ENCODE results near the gene TGFB1I1.
"Not testable (repeated sequence)": the region's sequence is repeated elsewhere in the genome, so short reads cannot be mapped to it uniquely, and the experiment has no call there.

Gene TGFB1I1
- total RNA-seq: 0.15 to 1.1 (median 0.33) reads per million in 4 donors

DNA sequence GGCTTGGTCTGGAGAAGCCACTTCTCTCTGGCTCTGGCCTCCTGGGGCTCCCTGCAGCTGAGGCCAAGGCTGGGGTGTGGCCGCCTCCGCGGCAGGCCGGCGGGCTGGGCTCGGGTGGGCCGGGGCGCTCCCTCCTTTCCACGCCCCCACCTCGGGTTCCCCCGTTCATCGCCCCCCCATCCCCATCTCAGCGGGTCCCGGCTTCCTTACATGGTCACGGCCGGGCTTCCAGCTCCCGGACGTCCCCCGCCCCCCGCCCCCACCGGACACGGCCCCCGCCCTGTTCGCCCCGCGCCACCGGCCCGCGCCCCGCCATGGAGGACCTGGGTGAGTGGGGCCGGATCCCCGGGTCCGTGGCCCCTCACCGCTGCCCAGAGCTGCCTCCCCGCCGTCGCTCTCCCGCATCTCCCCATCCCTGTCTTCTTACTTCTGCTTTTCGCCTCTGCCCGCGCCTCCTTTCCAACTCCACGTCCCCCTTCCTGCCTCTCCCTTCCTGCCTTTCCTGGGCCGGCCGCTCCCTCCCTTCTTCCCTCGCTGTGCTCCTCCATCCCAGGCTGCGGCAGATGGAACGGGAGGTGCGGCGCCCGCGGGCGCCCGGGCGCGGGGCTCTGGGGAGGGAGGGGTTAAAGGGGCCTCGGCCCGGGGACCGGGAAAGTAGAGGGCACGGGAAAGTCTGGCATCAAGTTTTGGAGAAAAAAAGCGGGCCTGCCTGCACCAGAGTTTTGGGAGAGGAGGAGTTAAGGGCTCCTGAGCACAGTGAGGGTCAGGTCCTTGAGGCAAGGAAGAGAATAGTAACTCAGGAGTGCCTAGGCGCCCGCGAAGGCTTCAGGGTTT is at the start of gene TGFB1I1:
TSS of gene TGFB1I1 (plus strand) at position 278 of the 834 bp plus-strand sequence. CDS start at position 315, 37 bp downstream.
- DNase-seq: no peak

DNA sequence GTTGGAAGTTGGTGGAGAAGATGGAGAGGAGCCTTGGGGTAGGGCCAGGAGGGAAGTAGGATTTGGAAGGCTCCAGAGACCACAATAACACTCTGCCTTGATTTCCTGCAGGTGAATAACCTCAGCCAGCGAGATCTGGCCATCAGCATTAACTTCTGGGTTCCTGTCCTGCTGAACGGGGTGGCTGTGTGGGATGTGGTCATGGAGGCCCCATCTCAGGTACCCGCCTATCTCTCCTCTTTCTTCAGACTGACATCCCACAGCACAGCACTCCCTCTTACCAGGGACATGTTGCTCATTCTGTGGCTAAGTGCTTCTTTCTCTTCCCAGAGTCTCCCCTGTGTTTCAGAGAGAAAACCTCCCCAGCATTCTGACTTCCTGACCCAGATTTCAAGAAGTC is 48.7 kb upstream of the TGFB1I1 start:
- no peak for DNase-seq

DNA sequence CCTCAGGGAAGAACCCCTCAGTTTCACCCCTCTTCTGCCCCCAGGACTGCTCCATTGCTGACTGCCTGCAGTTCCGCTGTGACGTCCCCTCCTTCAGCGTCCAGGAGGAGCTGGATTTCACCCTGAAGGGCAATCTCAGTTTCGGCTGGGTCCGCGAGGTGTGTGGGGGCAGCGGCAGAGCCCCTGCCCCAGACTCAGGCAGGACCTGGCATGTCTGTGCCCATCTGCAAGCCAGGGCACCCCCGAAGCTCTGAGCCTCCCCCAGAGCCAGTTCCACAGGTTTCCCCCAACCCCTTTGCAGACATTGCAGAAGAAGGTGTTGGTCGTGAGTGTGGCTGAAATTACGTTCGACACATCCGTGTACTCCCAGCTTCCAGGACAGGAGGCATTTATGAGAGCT is 48.2 kb upstream of the TGFB1I1 start:
- no peak for DNase-seq

DNA sequence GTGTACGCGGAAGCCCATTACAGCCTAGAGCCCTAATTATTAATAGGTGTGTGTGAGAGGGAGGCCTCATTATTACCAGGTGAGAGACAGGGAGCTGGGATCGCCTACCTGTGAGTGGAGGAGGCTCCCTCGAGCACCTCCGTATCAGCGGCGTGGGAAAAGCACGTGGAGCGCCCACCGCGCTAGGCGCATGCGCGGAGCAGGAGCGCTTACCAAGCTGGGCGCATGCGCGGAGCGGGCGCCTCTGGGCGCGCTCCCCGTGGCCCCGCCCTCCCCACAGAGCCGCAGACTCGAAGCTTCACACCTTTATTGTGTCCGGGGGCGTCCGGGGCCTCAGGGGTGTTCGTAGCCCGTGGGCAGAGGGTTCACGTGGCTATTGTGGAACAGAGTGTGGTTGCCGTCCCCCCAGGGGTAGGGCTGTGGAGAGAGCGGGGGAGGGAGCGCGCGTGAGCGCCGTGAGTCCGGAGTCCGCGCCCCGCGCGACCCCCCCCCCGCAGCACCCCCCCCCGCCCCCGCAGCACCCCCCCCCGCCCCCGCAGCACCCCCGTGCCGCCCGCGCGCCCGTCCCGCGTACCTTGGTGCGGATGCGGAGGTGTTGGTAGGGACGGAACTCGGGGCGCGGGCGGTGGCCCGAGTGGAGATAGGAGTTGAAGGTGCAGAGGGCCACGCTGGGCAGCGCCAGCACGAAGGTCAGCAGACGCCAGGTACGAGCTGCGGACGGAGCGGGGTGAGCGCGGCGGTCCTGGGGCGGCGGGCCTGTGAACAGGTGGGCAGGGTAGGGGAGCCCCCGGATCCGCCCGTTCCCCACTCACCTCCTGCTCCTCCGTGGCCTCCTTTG is 44.3 kb upstream of the TGFB1I1 start:
- DNase-seq: peak; percentile 30 to 66 (median 55)

DNA sequence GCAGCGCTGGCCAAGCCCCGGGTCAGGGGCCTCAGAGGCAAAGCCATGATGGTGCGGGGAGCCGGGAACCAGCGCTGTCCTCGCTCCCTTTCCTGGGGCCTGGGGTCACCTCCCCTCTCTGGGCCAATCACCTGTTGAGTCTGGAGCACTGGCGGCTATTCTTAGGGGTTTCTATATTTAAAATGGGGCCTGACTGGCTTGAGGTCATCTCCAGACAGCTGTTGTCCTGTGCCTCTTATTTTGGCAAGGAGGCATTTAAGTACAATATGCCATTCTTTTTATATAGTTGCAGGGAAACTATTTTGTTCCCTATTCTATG is 43.7 kb upstream of the TGFB1I1 start, which contains the start of gene COX6A2:
TSS of gene COX6A2 (minus strand) at position 82 of the 319 bp plus-strand sequence. CDS start at position 47, 35 bp downstream.
- no peak for DNase-seq

DNA sequence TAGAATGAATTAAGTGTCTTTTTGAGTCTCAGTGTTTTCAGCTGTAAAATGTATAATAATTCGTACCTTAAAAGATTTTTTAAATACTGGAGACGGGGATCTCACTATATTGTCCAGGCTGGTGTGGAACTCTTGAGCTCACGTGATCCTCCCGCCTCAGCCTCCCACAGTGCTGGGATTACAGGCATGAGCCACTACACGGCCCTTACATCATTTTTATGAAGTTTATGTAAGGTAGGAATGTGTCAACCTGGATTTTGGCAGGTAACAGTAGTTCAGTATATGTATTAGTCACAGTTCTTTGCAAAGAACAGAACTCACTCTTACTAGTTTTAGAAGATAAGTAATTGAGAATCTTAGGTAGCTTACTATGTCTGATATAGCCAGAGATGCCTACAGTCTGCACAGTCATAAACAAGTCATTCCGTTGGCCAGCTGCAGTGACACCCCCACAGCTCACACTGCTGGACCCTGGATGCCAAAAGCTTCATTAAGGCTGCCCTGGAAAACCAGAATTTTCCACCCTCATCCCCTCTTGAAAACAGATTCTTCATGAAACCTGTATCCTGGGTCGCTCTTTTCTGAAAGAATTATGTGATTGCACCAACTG is 43.2 kb upstream of the TGFB1I1 start:
- no peak for DNase-seq

DNA sequence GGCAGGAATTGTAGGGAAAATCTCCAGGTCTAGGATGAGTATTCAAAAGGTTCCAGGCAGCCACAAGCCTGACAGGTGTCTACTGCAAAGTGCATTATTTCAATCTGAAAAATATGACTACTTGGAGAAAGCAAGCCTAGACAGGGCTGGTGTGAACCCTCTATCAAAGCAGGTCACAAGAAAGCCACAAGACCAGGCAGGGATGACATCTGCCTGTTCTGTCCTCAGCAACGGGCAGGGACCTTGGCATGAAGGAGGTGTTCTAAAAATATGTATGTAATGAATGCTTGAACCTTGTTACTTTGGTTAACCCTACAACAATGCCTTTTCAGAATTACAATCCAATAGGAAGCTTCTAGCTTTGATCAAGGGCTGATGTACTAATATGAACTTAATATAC is 42.6 kb upstream of the TGFB1I1 start:
- DNase-seq: no peak

DNA sequence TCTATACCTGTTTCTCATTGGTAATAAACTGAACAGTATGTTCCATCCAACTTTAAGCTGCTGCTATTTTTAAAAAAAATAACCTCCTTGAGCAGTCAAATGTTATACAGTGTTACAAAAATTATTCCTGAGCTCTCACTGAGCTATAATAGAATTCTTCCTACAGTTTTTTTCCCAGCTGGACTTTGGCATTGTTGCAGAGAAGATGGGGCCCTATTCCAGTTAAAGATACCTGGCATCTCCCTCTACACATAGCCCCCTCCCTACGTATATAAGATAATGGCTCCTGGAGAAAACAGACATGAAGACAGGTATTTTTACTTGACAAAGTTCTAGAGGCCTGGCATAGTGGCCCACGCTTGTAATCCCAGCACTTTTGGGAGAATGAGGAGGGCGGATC is 42.2 kb upstream of the TGFB1I1 start:
- no peak for DNase-seq

DNA sequence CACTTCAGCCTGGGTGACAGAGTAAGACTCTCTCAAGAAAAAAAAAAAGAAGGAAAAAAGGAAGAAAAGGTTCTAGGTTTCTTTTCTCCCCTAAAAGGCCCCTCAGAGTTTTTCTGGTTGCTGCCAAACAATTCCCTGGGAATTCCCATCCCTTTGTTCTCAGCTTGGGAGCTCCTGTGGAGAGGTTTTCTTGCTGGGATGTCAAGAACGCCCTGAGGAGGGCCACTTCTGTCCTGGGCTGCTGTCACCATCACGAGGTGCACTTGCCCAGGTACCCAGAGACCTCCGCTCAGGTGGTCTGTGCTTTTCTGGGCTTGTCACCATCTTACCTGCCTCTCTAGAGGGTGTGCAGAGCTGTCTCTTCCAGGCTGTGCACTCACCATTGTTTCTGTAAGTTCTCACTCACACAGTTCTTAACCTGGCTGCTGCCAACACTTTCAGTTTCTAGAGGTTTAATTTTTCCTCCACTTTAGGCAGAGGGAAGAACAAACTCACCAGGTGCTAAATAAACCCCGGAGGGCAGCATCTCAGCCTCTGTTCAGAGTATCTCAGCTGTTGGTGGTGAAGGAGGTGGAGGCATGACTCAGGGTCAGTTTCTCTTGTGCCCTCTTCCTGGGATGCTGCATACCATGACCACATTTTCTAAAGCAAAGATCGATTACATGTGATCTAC is 41.4 kb upstream of the TGFB1I1 start:
- DNase-seq: no peak

DNA sequence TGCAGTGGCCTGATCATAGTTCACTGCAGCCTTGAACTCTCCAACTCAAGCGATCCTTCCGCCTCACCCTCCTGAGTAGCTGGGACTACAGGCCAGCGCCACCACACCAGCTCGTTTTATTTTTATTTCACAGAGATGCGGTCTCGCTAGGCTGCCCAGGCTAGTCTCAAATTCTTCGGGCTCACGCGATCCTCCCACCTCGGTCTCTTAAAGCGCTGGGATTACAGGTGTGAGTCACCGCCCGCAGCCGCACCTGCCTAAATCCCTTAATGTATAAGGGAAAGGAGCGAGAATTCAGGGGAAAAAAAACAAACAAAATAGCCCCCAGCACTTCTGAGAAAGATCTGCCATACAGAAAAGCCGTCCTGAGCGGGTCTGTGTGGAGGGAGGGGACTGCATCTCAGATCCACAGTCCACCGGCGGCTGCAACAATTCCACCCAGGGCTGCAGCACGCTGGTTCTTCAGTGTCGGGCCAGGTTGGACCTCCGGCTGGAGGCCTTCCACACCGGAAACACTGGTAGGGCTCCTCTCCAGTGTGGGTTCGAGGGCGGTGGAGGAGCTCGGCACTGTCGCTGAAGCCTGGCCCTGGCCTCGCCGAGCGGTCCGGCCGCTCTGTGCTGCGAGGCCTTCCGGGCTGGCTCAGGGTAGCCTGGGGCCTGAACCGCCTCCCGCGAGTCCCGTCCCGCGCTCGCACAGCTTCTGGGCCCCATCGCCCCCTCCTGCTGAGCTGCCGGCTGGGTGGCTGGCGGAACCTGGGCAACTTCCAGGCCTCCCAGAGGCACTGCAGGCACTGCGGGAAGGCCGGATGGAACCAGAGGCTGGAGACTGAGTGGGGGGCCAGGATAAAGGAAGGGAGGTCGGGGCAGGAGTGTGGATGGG is 36.4 kb upstream of the TGFB1I1 start:
- DNase-seq: no peak

DNA sequence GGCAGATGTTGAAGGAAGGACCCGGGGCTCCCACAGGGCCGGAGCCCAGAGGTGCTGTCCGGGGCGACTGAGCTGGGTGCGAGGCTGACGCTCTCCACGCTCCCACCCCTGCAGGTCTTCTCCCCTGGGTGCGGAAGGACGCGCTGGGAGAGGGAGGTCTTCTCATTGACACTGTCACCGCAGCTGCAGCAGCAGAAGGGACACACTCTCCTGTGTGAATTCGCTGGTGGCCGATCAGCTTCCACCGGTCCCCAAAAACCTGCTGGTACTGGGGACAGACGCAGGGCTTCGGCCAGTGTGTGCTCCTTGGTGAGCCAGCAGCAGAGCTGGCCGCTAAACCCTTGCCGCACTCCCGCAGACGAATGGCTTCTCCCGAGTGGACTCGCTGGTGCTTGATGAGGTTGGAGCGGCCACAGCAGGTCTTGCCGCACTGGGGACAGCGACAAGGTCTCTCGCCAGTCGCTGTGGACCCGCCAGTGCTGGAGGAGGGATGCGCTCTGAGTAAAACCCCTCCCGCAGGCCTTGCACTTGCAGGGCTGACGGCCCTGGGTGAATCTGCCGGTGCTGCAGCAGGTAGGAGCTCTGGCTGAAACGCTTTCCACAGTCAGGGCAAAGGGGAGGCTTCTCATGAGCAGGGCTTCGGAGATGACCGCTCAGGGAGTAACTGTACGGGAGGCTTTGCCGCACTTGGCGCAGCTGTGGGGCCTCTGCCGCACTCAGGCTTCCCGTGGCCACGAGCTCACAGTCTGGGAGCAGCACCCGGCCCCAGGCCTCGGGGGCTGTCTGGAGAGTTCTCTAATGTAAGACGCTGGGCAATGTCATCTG is 35.5 kb upstream of the TGFB1I1 start:
- no peak for DNase-seq

DNA sequence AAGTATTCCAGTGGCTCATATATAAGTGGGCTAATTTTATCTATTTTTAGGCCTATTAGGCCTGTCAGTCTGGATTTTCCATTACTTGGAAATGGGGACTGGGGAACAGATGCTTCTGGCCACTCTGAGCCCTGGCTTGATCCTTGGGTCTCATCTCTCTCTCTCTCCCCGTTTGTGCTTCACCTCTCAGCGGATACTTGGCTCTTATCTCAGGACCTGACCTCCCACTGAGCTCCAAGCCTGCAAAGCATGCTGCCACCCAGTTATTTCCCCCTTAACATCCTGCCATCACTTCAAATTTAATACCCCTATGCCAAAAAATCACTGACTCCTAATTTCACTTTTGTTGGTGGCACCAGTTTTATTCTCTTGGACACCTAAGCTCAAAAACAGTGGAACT is 33.5 kb upstream of the TGFB1I1 start:
- no peak for DNase-seq

DNA sequence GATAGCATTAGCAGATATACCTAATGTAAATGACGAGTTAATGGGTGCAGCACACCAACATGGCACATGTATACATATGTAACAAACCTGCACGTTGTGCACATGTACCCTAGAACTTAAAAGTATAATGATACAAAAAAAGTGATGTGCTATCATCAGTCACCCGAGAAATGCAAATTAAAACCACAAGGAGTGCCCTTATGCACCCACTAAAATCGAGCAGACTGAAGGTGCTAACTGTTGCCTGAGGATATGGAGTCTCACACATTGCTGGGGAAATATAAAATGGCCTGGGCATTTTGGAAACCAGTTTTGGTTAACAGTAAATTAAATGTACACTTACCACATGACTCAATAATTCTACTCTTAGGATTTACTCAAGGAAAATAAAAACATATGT is 32.9 kb upstream of the TGFB1I1 start:
- not testable (repeated sequence) for DNase-seq

DNA sequence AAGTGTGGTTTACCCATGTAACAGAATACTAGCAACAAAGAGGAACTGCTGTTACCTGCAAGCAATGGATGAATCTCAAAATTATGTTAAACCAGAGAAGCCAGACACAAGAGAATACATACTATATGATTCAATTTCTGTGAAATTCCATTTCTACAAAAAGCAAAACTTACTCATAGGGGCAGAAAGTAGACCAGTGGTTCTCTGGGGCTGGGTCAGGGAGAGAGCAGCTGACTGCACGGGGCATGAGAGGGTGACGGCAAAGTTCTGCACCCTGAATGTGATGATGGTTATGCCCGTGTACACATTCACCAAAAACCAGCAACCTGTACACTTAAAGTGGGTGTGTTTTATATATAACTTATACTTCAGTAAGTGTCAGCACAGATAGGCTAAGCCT is 32.4 kb upstream of the TGFB1I1 start:
- no peak for DNase-seq

DNA sequence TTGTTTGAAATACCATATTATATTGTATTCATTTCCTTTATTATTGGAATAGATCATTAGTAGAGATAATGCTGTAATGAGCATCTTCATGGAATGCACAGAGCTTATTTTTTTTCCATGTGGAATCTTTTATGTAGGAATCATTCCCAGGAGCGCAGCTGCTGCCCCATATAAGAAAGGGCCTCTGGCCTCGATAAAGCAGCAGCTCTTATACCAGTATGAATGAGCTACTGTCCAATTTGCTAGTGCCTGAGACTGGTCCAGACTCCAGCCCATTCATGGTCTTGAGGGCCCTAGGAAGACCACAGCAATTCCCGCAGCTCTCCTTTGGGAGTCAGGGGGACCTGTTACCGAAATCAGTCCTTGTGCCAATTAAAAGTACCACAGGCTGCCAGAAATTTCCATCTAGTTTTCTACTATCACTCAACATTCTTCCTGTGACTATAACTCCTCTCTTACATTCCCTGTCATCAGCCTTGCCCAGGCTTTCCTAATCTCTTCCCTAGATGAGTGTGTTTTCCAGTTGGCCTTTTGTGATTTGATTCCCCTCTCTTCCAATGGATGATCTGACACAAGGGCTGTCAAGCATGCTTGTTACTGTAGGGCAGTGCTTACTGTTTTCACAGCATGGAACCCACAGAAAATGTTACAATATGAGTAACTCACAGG is 31.3 kb upstream of the TGFB1I1 start:
- DNase-seq: no peak

DNA sequence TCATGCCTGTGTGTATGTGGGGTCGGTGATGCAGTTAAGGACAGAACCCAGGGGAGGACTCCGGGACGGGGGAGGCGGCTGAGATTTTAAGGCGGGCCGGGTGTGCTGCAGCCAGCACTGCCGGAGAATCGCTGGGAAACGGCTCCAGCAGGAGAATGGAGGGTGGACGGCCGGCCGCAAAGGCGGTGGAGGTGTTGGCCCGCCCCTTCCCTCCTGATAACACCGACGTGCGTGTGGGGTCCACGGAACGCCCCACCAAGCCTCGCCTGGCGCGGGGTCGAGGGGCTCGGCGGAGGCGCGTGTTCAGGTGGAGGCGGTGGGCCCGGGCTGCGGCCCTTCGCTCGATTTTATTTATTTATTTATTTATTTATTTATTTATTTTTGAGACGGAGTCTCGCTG is 30.0 kb upstream of the TGFB1I1 start:
- DNase-seq: no peak

DNA sequence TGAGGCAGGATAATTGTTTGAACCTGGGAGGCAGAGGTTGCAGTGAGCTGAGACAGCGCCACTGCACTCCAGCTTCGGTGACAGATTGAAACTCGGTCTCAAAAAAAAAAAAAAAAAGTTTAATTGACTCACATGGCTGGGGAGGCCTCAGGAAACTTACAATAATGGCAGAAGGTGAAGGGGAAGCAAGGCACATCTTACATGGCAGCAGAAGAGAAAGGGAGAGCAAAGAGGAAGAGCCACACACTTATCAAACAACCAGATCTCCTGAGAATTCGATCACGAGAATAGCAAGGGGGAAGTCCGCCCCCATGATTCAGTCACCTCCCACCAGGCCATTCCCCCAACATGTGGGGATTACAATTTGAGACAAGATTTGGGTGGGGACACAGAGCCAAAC is 26.0 kb upstream of the TGFB1I1 start:
- not testable (repeated sequence) for DNase-seq

DNA sequence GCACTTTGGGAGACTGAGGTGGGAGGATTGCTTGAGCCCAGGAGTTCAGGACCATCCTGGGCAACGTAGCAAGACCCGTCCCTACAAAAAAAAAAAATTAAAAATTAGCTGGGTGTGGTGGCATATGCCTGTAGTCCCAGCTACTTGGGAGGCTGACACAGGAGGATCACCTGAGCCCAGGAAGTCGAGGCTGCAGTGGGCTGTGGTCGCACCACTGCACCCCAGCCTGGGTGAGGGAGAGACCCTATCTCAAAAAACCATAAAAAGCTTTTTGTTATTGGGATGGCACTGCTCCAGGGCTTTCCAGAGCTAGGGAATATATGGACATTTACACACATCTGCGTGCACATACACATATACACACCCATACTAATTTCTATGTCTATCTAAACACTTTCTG is 20.8 kb upstream of the TGFB1I1 start:
- DNase-seq: no peak

DNA sequence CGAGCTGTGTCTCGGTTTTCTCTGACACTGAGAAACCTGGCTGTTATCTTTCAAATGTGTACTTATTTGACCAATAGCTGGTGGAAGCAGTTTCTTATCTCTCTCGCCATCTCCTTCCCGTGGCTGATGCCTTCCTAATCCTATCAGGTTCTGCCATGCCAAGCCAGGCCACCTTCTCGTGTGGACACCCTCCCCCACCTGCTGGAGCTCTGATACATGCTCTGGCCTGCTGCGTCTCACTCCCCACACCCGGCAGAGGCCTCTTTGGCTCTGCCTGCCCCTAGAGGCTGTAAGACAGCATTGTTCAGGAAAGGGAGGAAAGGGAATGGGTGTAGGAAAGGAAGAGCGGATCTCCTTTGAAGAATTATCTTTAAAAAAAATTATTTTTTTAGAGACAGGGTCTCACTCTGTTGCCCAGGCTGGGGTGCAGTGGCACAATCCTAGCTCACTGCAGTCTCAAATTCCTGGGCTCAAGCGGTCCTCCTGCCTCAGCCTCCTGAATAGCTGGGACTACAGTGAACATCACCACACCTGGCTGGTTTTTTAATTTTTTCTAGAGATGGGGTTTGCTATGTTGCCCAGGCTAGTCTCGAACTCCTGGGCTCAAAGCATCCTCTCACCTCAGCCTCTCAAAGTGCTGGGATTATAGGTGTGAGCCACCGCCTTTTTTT is 20.1 kb upstream of the TGFB1I1 start:
- DNase-seq: no peak

DNA sequence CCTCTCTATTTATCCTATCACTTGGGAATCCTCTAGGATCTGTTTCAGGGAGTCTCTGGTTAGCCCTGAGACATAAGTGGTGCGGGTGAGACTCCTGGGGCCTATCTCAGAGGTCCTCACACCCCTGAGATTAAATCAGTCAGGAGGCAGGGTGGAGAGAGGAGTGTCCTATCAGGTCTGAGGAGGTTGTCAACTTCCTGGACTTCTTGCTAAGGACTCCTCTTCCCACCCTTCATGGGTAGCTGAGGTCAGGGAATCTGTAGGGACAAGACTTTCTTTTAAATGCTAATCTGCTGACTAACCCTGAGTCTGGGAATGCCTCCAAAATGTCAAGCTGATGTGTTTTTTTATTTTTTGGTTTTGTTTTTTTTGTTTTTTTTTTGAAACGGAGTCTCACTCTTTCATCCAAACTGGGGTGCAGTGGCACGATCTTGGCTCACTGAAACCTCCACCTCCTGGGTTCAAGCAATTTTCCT is 19.3 kb upstream of the TGFB1I1 start:
- DNase-seq: no peak
